Measurements from ENCODE around the gene TRAPPC8. TPM values are rescaled to one million over a fixed set of nuclear protein-coding genes. Genes with fewer than 3 reads are reported as not detected.
"Not testable (repeated sequence)": the region's sequence is repeated elsewhere in the genome, so short reads cannot be mapped to it uniquely, and the experiment has no call there.

TRAPPC8 gene
- polyA plus RNA-seq, 3 donors, result 54.7 to 58.6 (median 55.4) TPM

- DNase-seq, result not testable (repeated sequence)
These were observed 5.4 kb upstream of the TRAPPC8 start for GRCh38 chr18:31948349-31948748.

DNA sequence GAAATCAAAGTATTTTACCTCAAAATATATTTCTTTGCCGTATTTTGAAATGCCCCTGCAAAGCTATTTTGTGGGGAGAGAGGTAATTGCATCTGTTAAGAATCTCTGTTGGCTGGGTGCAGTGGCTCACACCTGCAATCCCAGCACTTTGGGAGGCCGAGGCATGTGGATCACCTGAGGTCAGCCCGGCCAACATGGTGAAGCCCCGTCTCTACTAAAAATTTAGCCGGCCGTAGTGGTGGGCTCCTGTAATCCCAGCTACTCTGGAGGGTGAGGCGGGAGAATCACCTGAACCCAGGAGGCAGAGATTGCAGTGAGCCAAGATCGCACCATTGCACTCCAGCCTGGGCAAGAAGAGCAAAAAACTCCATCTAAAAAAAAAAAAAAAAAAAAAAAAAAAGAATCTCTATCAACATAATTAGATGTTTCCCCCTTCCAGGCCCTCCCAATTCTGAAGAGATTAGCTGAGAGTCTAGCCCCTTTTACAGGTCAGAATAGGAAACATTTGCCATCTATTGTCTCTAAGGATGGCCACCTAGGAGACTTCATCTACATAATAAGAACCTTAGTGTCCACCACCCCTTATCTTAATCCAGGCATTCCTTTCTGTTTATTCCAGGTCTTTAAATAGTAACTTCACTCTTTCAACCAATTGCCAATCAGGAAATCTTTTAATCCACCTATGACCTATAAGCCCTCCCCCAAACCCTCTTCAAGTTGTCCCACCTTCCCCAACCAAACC, 3.5 kb upstream of the TRAPPC8 start:
- no peak for DNase-seq

DNA sequence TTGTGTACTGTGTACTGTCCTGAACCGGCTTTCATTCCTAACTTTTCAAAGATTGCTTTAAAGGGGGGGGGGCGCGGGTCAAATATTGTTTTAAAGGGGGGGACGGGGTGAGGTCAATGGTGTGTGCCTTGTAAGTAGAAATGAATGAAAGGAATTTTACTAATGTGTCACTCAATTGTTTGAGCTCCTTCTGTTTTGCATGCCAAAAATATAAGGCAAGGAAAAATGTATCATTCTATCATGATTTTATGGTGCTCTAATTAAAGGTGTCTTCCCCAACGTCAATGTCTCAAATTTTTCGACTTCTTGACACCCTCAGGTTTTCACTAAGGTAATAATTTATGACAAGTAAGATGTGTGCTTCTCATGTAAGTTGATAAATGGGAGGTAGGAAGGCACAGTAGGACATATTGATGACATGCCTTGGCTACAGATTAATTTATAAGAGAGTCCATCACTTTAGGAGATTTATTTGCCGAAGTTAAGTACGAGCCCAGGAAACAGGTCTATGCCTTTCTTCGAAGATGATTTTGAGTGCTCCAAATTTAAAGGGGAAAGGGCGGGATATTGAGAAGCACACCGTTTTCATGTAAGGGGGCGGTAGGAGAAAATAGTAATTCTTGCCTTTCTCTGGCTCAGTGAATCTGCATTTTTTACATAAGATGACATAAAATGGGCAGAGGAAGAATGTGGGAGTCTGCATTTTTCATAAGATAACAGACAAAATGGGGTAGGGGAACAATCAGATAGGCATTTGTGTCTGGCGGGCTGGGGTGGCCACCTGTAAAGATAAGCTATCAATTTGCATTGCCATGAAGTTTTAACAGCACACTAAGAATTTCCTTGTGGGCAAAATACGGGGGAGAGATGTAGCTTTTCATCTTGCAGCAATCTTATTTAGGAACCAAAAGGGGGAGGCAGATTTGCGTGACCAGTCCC, 1.2 kb upstream of the TRAPPC8 start:
- no peak for DNase-seq

DNA sequence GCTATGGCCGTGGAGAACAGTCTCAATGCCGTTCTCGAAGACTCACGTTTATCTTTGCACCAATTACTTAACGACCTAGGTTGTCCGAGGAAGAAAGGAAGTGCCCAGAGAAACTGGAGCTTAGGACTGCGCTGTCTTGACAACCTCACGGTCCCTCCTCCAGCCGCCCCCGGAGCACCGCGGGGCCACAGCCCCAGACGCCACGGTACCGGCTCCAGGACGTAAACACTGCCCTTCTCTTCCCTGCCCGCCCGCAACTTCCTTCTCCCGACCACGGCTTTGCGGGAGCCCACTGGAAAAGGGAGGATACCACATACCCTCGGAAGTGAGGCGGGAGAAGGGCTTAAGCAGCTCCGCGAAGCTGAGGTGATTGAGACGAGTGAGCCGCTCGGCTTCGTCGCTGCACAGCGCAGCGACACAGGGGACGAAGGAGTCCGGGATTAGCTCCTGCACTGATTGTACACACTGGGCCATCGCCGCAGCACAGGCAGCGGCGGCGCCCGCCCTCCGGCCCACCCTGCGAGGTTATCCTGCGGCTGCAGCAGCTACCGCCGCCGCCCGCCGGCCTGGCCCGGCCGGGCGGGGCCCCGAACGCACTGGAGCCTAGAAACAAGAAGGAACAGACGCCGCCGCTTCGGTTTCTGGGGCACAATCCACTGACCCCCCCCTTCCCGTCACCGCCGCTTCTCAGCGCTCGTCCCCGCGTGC, 483 bp downstream of the TRAPPC8 start:
- peak; percentile 45 for DNase-seq

DNA sequence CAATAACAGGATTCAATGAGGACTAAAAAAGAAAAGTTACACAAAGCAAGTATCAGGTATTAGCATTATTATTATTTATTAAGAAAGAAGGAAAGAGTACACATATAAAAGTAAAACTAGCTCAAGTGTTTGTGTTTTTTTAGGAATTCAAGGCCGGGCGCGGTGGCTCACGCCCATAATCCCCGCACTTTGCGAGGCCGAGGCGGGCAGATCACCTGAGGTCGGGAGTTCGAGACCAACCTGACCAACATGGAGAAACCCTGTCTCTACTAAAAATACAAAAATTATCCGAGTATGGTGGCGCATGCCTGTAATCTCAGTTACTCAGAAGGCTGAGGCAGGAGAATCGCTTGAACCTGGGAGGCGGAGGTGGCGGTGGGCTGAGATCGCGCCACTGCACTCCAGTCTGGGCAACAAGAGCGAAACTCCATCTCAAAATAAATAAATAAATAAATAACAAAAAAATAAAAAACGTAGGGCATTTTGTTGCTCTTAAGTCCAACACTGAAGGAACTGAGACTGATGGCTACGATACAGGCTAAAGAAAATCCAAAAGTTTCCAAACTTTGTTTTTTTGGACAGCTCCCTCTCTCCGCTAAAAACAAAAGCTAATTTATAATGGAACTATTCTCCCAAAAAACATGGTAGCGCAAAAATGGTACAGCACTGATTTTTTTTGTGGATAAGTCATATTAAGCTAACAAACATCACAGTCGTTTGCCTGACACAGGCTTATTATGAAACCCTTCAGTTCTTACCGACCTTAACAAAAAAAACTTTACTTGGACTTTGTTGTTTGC, 1.7 kb downstream of the TRAPPC8 start:
- DNase-seq, result no peak

DNA sequence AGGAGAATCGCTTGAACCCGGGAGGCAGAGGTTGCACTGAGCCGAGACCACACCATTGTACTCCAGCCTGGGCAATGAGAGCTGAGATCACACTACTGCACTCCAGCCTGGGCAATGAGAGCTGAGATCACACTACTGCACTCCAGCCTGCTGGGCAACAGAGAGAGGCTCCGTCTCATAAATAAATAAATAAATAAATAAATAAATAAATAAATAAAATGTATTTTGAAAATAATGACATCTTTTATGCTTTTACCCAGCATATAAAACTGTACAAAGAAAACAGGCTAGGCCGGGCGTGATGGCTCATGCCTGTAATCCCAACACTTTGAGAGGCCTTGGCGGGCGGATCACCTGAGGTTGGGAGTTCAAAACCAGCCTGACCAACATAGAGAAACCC, 8.2 kb downstream of the TRAPPC8 start:
- DNase-seq, result not testable (repeated sequence)

GRCh38 chr18:31931886-31932240, 11.1 kb downstream of the TRAPPC8 start:
- no peak for DNase-seq

- no peak for DNase-seq
These were observed 11.6 kb downstream of the TRAPPC8 start for GRCh38 chr18:31931163-31931885.

DNA sequence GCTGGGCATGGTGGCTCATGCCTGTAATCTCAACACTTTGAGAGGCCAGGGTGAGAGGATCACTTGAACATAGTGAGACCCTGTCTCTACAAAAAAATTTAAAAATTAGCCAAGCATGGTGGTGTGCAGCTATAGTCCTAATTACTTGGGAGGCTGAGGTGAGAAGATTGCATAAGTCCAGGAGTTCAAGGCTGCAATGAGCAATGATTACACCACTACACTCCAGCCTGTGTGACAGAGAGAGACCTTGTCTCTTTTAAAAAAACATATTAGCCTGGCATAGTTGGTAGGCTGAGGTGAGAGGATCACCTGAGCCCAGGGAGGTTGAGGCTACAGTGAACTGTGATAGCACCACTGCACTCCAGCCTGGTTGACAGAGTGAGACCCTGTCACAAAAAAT, 13.7 kb downstream of the TRAPPC8 start:
- no peak for DNase-seq

DNA sequence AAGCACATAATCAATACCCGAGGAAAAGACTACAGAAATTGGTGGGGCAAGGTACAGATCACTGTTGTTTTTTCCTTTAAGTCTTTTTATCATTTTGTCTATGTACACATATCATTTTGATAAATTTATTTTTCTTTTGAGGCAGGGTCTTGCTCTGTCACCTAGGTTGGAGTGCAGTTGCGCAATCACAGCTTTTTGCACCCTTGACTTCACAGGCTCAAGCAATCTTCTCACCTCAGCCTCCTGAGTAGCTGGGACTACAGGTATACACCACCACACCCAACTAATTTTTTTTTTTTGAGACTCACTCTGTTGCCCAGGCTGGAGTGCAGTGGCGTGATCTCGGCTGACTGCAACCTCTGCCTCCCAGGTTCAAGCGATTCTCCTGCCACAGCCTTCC, 15.9 kb downstream of the TRAPPC8 start:
- not testable (repeated sequence) for DNase-seq

DNA sequence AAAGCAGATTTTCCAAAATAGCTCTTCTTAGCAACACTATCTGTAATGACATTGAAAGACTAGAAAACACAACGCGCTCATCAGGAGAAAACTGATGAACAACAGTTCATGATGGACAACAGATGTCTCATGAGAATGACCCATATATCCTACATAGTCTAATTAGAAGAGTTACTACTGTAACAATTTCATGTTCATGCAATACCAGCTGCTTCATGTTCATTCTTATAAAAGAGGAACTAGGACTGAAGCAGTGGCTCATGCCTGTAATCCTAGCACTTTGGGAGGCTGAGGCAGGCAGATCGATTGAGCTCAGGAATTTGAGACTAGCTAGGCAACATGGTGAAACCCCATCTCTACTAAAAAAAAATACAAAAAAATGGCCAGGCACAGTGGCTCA, 22.7 kb downstream of the TRAPPC8 start:
- DNase-seq, result no peak

DNA sequence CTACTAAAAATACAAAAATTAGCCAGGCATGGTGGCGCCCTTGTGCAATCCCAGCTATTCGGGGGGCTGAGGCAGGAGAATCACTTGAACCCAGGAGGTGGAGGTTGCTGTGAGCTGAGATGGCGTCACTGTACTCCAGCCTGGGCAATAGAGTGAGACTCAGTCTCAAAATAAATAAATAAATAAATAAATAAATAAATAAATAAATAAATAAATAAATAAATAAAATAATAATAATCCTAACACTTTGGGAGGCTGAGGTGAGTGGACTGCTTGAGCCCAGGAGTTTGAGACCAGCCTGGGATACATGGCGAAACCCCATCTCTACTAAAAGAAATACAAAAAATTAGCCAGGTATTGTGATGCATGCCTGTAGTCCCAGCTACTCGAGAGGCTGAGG, 23.6 kb downstream of the TRAPPC8 start:
- not testable (repeated sequence) for DNase-seq

DNA sequence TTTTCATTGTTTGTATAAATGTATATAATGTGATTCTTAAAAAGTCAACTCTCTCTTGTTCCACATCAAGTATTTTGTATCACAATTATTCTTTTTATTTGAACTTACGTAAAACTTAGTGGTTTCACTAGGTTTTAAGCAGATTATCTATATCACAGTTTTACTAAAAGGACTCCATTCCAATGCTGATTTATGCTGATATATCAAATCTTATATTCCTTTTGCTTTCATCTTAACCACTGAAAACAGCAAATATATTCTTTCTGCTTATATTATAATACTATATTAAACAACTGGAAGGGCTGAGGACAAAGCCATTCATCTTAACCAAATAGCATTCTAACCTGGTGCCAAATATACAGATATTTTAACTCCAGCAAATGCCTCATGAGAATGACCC, 24.2 kb downstream of the TRAPPC8 start:
- DNase-seq, result no peak

DNA sequence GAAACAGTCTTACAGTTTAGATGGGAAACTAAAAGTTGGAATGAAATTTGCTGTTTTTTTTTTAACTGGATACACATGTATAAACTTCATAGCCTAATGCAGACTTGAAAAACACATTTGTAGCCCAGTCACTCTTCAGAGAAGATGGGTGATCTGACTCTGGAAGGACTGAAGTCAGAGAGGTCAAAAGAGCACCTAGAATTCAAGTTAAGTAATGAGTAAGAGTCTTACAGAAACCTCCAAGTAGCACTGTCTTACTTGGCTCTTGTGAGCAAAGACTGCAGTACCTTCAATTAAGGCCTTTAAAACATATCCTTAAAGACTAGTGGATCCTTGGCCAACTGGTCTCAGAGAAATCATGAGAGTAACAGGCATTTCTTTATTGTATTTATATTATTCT, 41.9 kb downstream of the TRAPPC8 start:
- no peak for DNase-seq

DNA sequence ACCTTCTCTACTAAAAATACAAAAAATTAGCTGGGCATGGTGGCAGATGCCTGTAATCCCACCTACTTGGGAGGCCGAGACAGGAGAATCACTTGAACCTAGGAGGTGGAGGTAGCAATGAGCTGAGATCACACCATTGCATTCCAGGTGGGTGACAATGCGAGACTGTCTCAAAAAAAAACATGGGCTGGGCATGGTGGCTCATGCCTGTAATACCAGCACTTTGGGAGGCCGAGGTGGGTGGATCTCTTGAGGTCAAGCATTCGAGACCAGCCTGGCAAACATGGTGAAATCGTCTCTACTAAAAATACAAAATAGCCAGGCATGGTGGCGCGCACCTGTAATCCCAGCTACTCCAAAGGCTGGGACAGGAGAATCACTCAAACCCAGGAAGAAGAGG, 43.2 kb downstream of the TRAPPC8 start:
- not testable (repeated sequence) for DNase-seq

GRCh38 chr18:31892936-31893335, 50.0 kb downstream of the TRAPPC8 start:
- no peak for DNase-seq

DNA sequence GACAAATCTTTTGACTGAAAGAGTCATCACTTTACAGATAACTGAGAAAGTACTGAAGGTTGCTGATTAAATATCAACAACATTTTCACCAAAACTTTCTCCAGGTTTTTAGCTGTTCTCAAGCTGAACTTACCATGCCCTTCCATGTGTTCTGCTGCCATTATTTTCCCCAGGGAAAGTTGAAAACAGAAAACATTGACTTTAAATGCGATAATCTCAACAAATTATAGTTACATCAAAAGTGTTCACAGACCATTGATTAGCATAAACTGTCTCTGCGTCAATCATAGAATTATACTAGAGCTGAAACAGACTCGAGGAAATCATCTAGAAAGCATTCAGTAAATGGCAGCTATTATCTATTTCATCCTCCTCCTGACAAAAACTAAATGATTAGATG, 51.4 kb downstream of the TRAPPC8 start:
- no peak for DNase-seq

DNA sequence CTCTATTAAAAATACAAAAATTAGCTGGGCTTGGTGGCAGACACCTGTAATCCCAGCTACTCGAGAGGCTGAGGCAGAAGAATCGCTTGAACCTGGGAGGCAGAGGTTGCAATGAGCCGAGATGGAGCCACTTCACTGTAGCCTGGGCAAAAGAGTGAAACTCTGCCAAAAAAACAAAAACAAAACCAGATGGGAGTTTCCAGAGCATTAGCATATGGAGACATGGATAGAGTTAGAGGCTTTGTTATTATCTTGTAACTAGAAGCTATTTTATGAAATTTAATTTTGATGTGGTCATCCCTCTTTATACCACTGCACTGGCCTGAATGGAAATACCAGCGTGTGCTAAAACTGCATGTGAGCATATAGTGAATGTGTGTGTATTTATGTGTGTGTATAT, 58.9 kb downstream of the TRAPPC8 start:
- no peak for DNase-seq

DNA sequence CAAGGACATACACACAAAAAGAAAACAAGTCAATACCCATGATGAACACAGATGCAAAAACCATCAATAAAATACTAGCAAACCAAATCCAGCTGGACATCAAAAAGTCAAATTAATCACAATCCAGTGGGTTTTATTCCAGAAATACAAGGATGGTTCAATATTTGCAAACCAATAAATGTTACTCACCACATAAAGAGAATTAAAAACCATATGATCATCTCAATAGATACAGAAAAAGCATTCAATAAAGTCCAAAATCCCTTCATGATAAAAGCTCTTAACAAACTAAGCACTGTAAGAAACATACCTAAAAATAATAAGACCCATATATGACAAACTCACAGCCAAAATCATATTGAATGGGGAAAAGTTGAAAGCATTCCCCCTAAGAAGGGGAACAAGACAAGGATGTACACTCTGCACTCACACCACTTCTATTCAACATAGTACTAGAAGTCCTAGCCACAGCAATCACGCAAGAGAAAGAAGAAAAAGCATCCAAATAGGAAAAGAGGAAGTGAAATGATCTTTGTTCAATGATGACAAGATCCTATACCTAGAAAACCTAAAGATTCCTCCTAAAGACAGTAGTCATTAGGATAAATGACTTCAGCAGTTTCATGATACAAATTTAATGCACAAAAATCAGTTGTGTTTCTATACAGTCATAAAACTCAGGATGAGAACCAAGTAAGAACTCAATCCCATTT, 62.6 kb downstream of the TRAPPC8 start:
- DNase-seq, result no peak

- no peak for DNase-seq
These were observed 64.6 kb downstream of the TRAPPC8 start for GRCh38 chr18:31878358-31878757.
